GM12878 (cell line): ENCODE results near the gene MAP2K7. TPM values are rescaled to one million over a fixed set of nuclear protein-coding genes. Genes with fewer than 3 reads are reported as not detected.

Source experiments
- BACH1 ChIP-seq: fragments of 450-650 bp; IDR thresholded peaks from 2 replicates; pipeline ENCODE4 v1.6.1; 2017; ENCODE audit warnings: mild to moderate bottlenecking, borderline replicate concordance
- BMI1 ChIP-seq: fragments of 450-650 bp; IDR thresholded peaks from 2 replicates; pipeline ENCODE4 v1.6.1; 2016; ENCODE audit warnings: mild to moderate bottlenecking, moderate library complexity, borderline replicate concordance
- CBFB ChIP-seq: IDR thresholded peaks from 2 replicates; pipeline ENCODE4 v1.6.1; 2016; ENCODE audit warnings: antibody characterized with exemption, low read depth
- CREB1 ChIP-seq: IDR thresholded peaks from 2 replicates; pipeline ENCODE4 v1.6.1; 2012; ENCODE audit warnings: low read depth, mild to moderate bottlenecking, inconsistent platforms
- EGR1 ChIP-seq, 2 experiments: IDR thresholded peaks; 1 replicate in 1 of 2; 2 replicates in 1 of 2; pipeline ENCODE4 v1.6.1; 2011 to 2012; ENCODE audit warnings: low read depth in 2 of 2, low read length in 2 of 2, borderline replicate concordance in 1 of 2, mild to moderate bottlenecking in 1 of 2, moderate library complexity in 1 of 2
- EP300 ChIP-seq, 2 experiments: fragments of 150-350 bp in 1 of 2; IDR thresholded peaks; 2 replicates each; pipeline ENCODE4 v1.6.1; 2011 to 2012; ENCODE audit warnings: low read depth in 2 of 2, low read length in 2 of 2, borderline replicate concordance in 1 of 2, improper control_type of control experiment in 1 of 2, inconsistent platforms in 1 of 2; ENCODE audit not compliant: control insufficient read depth in 1 of 2
- GABPA ChIP-seq: IDR thresholded peaks from 2 replicates; pipeline ENCODE4 v1.6.1; 2014; ENCODE audit warnings: antibody characterized with exemption, low read depth, mild to moderate bottlenecking, inconsistent platforms
- HDAC2 ChIP-seq: fragments of 200-600 bp; sonication (generic); IDR thresholded peaks from 2 replicates; pipeline ENCODE4 v1.6.1; 2017
- IKZF2 ChIP-seq, 2 experiments: fragments of 450-650 bp; IDR thresholded peaks; 2 replicates each; pipeline ENCODE4 v1.6.1; 2017; ENCODE audit warnings: mild to moderate bottlenecking in 2 of 2, moderate library complexity in 2 of 2
- MYC ChIP-seq: IDR thresholded peaks from 2 replicates; pipeline ENCODE4 v1.6.1; 2011; ENCODE audit warnings: mild to moderate bottlenecking, low read length, moderate library complexity, inconsistent platforms; ENCODE audit not compliant: insufficient read depth, insufficient replicate concordance, insufficient read length, severe bottlenecking
- NR2C1 ChIP-seq: fragments of 450-650 bp; IDR thresholded peaks from 2 replicates; pipeline ENCODE4 v1.6.1; 2017; ENCODE audit warnings: antibody characterized with exemption, mild to moderate bottlenecking, moderate library complexity
- NRF1 ChIP-seq: conservative IDR thresholded peaks from 2 replicates; pipeline ENCODE4 v1.6.1; 2011; ENCODE audit warnings: mild to moderate bottlenecking, low read depth, low read length, improper control_type of control experiment
- RCOR1 ChIP-seq: conservative IDR thresholded peaks from 2 replicates; pipeline ENCODE4 v1.6.1; 2012; ENCODE audit warnings: low read depth, low read length, improper control_type of control experiment
- RUNX3 ChIP-seq: IDR thresholded peaks from 2 replicates; pipeline ENCODE4 v1.6.1; 2012; ENCODE audit warnings: low read length, inconsistent platforms
- SP1 ChIP-seq: IDR thresholded peaks from one replicate; pipeline ENCODE4 v1.6.1; 2011; ENCODE audit warnings: low read depth, low read length
- TAF1 ChIP-seq: IDR thresholded peaks from 2 replicates; pipeline ENCODE4 v1.6.1; 2011; ENCODE audit warnings: mild to moderate bottlenecking, low read depth, low read length, borderline replicate concordance
- TCF12 ChIP-seq: IDR thresholded peaks from 2 replicates; pipeline ENCODE4 v1.6.1; 2011; ENCODE audit warnings: low read depth, mild to moderate bottlenecking, low read length
- TCF3 ChIP-seq: IDR thresholded peaks from 2 replicates; pipeline ENCODE4 v1.6.1; 2012; ENCODE audit warnings: low read depth, mild to moderate bottlenecking, low read length, borderline replicate concordance; ENCODE audit not compliant: insufficient read depth
- polyA plus RNA-seq, 11 experiments: library from polyadenylated mRNA; depleted of rRNA in 4 of 11; unstranded in 6 of 11; stranded (reverse) in 5 of 11; fragments of >200 nt; fragmentation: Nextera tagmentation in 4 of 11; fragmentation: Illumina TruSeq in 1 of 11; extraction: Ambion mirVana in 4 of 11; extraction: Trizol in 1 of 11; gene quantifications; 1 replicate in 1 of 11; 2 replicates in 10 of 11; pipeline versions ENCODE4 v1.2.1 to v1.2.3, GENCODE V29; 2011 to 2016; ENCODE audit warnings: inconsistent platforms in 2 of 11, missing spikeins in 2 of 11, low read depth in 1 of 11
- total RNA-seq, 4 experiments: library from RNA; depleted of rRNA in 3 of 4; stranded (reverse); fragments of >200 nt in 3 of 4; fragmentation: Illumina TruSeq in 1 of 4; extraction: Trizol in 1 of 4; gene quantifications; 2 replicates each; pipeline versions ENCODE4 v1.2.1 to v1.2.3, GENCODE V29; 2013 to 2021
- TF ChIP-seq, protein P1 (sequence below): IDR thresholded peaks from 2 replicates; pipeline ENCODE4 v1.6.1; 2011; ENCODE audit warnings: borderline replicate concordance, low read depth, mild to moderate bottlenecking, moderate library complexity, mixed read lengths, low read length; ENCODE audit not compliant: insufficient read depth; ENCODE audit errors: extremely low read length
- TF ChIP-seq, protein P2 (sequence below): fragments of 450-650 bp; IDR thresholded peaks from 2 replicates; pipeline ENCODE4 v1.6.1; 2017; ENCODE audit warnings: antibody characterized with exemption, mild to moderate bottlenecking, moderate library complexity
- TF ChIP-seq, protein P3 (sequence below): IDR thresholded peaks from 2 replicates; pipeline ENCODE4 v1.6.1; 2011; ENCODE audit warnings: low read depth, mild to moderate bottlenecking, low read length, moderate library complexity, borderline replicate concordance; ENCODE audit errors: extremely low read depth
- TF ChIP-seq, protein P4 (sequence below): fragments of 450-650 bp; formaldehyde crosslinking; IDR thresholded peaks from 2 replicates; pipeline ENCODE4 v1.5.0; 2022; ENCODE audit warnings: mild to moderate bottlenecking, missing genetic modification characterization

Gene MAP2K7
- total and polyA plus RNA-seq, 10 of the 15 experiments (the other 5 are each of a cell fraction or from before 2014, with no cell fraction given): 0.34 to 32.2 (median 6.7) TPM

DNA sequence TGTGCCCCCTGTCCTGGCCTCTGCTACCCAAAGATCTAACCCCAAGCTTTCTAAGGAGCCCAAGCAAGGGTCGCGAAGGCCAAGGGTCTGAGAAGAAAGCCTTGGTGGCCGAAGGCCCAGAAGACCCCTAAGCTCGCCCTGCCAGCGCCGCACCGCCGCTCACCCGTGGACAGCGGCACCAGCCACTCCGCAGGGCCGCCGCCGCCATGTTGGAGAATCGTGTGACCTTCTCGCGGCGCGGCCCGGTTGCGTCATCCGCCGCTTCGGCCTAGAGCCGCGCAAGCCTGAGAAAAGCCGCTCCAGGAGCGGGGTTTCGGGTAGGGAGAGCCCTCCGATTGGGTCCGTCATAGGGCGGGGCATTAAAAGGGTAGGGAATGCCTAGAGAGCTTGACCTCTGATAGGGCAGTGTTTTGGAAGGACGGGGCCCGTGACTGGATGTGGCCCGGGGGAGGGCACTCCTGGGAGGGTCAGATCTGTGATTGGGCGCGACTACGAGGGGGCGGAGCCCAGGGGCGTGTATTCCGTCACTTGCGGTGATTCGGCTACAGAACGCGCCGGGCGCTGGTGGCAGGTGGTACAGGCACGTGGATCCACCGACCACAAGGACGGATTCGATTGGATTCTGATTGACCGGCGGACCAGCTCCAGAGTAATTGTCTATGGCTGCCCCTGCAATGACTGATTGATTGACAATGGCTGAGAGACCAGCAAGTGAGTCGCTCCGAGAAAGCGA lies 39.9 kb downstream of the MAP2K7 start, which contains the start of gene TIMM44 (continued):
- TF ChIP-seq EP300 (IDR thresholded peaks at IDR 0.05; ENCODE audit: borderline replicate concordance in 1 of 2, control insufficient read depth in 1 of 2, low read depth in 2 of 2, low read length in 2 of 2) (0 out of 4 replicates have a peak, but pooled peaks of 1 of the 2 experiments have one; percentile 10), NRF1 (peak; percentile 33; the same call in 1 of the 2 replicates), TAF1 (peak; percentile 93), EGR1 (IDR thresholded peaks at IDR 0.05; ENCODE audit: borderline replicate concordance in 1 of 2, low read depth in 2 of 2, low read length in 2 of 2) (peak in 1 of 2 experiments; percentile 1; a peak in 1 of 3 replicates), TCF3 (peak; percentile 78; the same call in 1 of the 2 replicates), TCF12 (peak; percentile 75), BMI1 (no peak), CBFB (peak; percentile 48; the same call in 1 of the 2 replicates), RUNX3 (peak; percentile 75), HDAC2 (no peak), CREB1 (peak; percentile 97), NR2C1 (peak; percentile 69), GABPA (no peak), MYC (peak; percentile 49), SP1 (peak; percentile 95), RCOR1 (no peak), BACH1 (0 out of 2 replicates have a peak, but pooled peaks have one; percentile 45), IKZF2 (IDR thresholded peaks at IDR 0.05) (no peak; a peak in 1 of 4 replicates)
- TF ChIP-seq, protein P1, sequence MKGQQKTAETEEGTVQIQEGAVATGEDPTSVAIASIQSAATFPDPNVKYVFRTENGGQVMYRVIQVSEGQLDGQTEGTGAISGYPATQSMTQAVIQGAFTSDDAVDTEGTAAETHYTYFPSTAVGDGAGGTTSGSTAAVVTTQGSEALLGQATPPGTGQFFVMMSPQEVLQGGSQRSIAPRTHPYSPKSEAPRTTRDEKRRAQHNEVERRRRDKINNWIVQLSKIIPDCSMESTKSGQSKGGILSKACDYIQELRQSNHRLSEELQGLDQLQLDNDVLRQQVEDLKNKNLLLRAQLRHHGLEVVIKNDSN: peak; percentile 73
- TF ChIP-seq, protein P2, sequence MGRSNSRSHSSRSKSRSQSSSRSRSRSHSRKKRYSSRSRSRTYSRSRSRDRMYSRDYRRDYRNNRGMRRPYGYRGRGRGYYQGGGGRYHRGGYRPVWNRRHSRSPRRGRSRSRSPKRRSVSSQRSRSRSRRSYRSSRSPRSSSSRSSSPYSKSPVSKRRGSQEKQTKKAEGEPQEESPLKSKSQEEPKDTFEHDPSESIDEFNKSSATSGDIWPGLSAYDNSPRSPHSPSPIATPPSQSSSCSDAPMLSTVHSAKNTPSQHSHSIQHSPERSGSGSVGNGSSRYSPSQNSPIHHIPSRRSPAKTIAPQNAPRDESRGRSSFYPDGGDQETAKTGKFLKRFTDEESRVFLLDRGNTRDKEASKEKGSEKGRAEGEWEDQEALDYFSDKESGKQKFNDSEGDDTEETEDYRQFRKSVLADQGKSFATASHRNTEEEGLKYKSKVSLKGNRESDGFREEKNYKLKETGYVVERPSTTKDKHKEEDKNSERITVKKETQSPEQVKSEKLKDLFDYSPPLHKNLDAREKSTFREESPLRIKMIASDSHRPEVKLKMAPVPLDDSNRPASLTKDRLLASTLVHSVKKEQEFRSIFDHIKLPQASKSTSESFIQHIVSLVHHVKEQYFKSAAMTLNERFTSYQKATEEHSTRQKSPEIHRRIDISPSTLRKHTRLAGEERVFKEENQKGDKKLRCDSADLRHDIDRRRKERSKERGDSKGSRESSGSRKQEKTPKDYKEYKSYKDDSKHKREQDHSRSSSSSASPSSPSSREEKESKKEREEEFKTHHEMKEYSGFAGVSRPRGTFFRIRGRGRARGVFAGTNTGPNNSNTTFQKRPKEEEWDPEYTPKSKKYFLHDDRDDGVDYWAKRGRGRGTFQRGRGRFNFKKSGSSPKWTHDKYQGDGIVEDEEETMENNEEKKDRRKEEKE: no peak
- TF ChIP-seq, protein P3, sequence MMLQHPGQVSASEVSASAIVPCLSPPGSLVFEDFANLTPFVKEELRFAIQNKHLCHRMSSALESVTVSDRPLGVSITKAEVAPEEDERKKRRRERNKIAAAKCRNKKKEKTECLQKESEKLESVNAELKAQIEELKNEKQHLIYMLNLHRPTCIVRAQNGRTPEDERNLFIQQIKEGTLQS: peak; percentile 59; the same call in 1 of the 2 replicates
- TF ChIP-seq, protein P4, sequence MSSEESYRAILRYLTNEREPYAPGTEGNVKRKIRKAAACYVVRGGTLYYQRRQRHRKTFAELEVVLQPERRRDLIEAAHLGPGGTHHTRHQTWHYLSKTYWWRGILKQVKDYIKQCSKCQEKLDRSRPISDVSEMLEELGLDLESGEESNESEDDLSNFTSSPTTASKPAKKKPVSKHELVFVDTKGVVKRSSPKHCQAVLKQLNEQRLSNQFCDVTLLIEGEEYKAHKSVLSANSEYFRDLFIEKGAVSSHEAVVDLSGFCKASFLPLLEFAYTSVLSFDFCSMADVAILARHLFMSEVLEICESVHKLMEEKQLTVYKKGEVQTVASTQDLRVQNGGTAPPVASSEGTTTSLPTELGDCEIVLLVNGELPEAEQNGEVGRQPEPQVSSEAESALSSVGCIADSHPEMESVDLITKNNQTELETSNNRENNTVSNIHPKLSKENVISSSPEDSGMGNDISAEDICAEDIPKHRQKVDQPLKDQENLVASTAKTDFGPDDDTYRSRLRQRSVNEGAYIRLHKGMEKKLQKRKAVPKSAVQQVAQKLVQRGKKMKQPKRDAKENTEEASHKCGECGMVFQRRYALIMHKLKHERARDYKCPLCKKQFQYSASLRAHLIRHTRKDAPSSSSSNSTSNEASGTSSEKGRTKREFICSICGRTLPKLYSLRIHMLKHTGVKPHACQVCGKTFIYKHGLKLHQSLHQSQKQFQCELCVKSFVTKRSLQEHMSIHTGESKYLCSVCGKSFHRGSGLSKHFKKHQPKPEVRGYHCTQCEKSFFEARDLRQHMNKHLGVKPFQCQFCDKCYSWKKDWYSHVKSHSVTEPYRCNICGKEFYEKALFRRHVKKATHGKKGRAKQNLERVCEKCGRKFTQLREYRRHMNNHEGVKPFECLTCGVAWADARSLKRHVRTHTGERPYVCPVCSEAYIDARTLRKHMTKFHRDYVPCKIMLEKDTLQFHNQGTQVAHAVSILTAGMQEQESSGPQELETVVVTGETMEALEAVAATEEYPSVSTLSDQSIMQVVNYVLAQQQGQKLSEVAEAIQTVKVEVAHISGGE (CRISPR knock-in tag): no peak
